Activated CD4-positive, CD25-positive, alpha-beta regulatory T cell (primary cell): ENCODE data around the gene PPM1H.
"Not testable (repeated sequence)": the region's sequence is repeated elsewhere in the genome, so short reads cannot be mapped to it uniquely, and the experiment has no call there.

Experiments used
- DNase-seq, 4 experiments: peaks; one replicate each; lab custom pipeline; 2025; lab: John Stamatoyannopoulos, UW

The PPM1H gene

GRCh38 chr12:62943779-62944395 lies 8.9 kb upstream of the PPM1H start:
- DNase-seq: no peak

- not testable (repeated sequence) for DNase-seq
Measured at GRCh38 chr12:62942316-62942715, 7.4 kb upstream of the PPM1H start.

GRCh38 chr12:62934239-62934798 lies 631 bp downstream of the PPM1H start:
- DNase-seq: no peak

- no peak for DNase-seq
Measured at GRCh38 chr12:62933602-62934238, 1.2 kb downstream of the PPM1H start.

- no peak for DNase-seq
Measured at GRCh38 chr12:62933220-62933601, 1.7 kb downstream of the PPM1H start.

DNA sequence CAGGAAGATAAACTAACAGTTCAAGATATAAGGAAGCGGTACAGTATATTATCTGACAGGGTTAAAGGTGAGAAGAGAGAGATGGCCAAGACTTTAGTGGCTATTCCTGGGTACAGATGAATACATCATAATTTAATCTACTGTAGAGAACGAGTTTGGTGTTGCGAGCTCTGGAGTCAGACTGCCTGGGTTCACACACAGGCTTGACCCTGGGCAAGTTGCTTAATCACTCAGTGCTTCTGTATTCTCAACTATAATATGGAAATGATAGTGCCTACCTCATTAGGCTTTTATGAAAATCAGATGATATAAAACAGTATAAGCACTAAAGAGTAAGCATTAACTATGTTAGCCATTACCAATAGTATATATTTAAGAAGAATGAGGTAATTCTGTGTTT lies 3.5 kb downstream of the PPM1H start:
- no peak for DNase-seq

GRCh38 chr12:62930546-62931425 lies 4.2 kb downstream of the PPM1H start:
- DNase-seq: no peak

DNA sequence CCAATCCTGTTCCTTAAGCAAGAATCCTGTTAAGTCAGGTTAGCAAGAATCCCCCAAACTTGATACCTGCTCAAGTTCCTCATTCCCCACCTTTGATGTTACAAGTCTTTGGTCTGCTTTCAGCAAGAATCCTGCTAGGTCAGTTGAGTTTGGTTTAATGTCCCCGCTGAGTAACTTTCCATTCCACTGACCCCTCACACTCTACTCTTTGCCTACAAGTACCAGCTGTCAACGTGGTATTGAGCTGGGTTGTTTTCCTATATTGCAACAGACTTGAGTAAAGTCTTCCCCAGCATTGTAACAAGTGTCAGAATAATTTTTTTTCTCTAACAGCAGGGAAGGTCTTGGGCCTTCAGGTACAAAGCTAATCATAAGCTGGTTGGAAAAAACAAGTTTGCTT lies 6.3 kb downstream of the PPM1H start:
- DNase-seq: no peak

DNA sequence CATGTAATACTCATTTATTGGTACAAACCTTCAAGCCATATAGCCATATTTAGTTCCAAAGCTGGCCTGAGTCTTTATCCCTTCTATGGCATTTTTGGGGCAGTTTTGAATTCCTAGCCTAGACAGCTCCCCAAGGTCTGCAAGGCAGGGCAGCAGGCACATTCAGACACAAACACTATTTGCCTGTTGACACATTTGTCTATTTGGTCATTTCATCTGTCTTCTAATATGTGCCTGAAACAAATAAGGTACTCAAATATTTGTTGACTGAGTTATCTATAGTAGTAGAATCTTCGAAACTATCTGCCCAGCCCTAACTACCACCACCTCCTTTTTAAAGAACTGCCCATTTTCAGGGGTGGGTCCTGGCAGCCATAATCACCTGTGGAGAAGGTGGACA lies 9.3 kb downstream of the PPM1H start:
- no peak for DNase-seq

- DNase-seq: no peak
Measured at GRCh38 chr12:62924084-62924483, 10.9 kb downstream of the PPM1H start.

GRCh38 chr12:62922539-62922938 lies 12.4 kb downstream of the PPM1H start:
- no peak for DNase-seq

- no peak for DNase-seq
Measured at GRCh38 chr12:62919838-62920237, 15.1 kb downstream of the PPM1H start.

- DNase-seq: no peak
Measured at GRCh38 chr12:62917926-62918325, 17.0 kb downstream of the PPM1H start.

GRCh38 chr12:62916632-62917425 lies 18.1 kb downstream of the PPM1H start:
- no peak for DNase-seq

- no peak for DNase-seq
Measured at GRCh38 chr12:62915204-62915529, 19.8 kb downstream of the PPM1H start.

DNA sequence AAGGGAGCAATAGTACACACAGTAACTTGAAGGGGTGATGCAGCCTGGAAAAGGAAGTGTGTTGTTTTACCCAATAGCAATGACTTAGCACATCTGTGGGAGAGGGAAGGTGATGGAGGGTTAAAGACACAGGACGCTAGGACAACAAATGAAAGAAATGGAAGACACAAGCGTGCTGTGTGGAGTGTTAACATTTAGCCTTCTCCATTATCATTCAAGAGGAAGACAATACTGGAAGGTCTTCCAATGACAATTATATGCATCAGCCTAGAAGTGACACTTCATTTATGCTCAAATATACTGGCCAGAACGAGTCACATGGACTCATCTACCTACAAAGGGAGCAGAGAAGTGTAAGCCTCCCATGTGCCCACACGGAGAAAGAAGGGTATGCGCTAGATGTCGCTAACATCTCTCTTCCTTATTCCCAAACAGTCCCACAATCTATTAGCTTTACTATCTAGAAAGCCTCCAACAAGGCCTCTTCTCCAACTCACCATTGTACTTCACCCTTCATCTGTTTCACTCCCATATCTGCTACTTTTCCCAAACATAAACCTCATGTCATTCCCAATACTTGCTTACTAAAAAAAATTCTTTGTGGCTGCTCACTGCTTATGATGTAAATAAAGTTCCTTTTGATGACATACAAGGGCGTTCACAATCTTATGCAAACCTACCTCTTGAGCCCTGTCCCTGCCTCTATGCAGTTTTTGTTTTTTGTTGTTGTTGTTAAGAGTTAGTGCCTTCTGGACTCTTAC lies 20.3 kb downstream of the PPM1H start:
- DNase-seq: no peak

DNA sequence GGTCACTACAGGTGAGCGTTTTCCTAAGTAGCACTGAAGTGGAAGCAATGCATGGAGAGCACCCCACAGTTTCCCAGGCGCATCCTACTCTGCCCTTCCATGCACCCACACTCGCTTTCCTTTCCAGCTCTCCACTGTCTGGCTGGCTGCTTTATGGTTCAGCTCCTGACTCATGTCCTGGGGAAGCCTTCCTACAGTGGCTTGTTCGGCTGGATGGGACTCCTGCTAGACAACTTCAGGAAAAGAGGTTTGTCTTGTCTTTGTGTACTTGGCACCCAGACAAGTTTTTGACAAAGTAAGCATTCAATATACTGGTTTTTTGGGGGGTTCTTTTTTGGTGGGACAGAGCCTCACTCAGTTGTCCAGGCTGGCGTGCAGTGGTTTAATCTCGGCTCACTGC lies 21.6 kb downstream of the PPM1H start:
- no peak for DNase-seq

DNA sequence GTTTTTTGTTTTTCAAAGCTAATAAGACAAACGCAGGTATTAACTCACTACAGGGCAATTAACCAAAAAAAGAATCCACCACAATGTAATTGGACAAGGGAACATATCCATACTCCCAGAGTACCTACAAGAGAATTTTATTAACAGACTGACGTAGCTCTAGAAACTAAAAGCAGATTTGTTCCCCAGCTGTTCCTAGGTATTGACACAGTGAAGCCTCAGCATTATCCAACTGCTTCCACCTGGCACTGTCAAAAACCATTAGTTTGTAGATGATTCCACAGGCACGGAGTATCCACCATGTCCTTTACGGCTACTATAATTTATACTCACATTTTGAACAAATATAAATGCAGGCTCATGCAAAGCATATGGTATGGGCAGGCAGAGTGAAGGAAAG lies 22.3 kb downstream of the PPM1H start:
- DNase-seq: no peak

GRCh38 chr12:62911286-62911685 lies 23.7 kb downstream of the PPM1H start:
- DNase-seq: no peak

- no peak for DNase-seq
Measured at GRCh38 chr12:62910549-62911169, 24.3 kb downstream of the PPM1H start.

DNA sequence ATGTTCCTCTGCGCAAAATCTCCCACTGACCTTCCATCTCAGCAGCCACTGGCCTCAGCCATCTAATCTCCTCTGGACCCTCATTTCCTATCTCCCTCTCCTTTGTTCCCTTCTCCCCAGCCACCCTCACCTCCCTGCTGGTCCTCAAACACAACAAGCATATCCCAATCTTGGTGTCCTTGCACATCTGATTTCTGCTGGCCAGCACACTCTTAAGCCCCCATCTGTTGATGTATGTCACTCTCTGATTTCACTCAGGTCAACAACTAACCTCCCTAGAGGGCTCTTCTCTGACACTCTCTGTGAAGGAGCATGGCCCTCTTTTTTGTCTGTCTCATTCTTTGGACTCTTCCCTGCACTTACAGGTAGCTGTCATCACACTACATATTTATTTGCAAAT lies 25.6 kb downstream of the PPM1H start:
- DNase-seq: no peak
